ENCODE measurements around the gene EDA.

DNA sequence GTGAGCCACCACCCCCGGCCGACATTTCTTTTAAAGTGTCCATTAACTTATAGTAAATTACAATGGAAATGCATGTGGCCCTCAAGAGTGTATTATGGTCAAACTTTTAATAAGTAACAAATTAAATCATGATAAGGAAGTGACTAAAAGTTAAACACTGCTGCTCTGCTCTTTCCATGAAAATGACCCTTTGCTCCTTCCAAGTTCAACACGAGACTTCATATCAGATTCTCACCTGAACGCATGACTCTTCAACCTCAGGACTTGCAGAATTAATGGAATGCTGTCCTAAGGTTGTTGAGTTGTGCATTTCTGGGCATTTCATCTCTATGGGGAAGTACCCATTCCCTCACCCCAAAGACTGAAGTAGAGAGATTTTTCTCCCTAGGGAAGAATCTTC lies 406.7 kb downstream of the EDA start:
- TF ChIP-seq ZFX (IDR thresholded peaks at IDR 0.05) (no peak), FOSL1 (IDR thresholded peaks at IDR 0.05; ENCODE audit: low read depth) (no peak)
- TF ChIP-seq, protein P1, sequence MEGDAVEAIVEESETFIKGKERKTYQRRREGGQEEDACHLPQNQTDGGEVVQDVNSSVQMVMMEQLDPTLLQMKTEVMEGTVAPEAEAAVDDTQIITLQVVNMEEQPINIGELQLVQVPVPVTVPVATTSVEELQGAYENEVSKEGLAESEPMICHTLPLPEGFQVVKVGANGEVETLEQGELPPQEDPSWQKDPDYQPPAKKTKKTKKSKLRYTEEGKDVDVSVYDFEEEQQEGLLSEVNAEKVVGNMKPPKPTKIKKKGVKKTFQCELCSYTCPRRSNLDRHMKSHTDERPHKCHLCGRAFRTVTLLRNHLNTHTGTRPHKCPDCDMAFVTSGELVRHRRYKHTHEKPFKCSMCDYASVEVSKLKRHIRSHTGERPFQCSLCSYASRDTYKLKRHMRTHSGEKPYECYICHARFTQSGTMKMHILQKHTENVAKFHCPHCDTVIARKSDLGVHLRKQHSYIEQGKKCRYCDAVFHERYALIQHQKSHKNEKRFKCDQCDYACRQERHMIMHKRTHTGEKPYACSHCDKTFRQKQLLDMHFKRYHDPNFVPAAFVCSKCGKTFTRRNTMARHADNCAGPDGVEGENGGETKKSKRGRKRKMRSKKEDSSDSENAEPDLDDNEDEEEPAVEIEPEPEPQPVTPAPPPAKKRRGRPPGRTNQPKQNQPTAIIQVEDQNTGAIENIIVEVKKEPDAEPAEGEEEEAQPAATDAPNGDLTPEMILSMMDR (IDR thresholded peaks at IDR 0.05 in 2 of 3, conservative IDR thresholded peaks at IDR 0.05 in 1 of 3; ENCODE audit: borderline replicate concordance in 1 of 3, insufficient read depth in 1 of 3, low read depth in 2 of 3, low read length in 2 of 3) = no peak
